CD4-positive, CD25-positive, alpha-beta regulatory T cell (primary cell): Measurements from ENCODE around the gene NR2F2. TPM values are rescaled to one million over a fixed set of nuclear protein-coding genes. Genes with fewer than 3 reads are reported as not detected.

Experiments
- ATAC-seq, 2 donors: fragments of 150-1000 bp; cut with Tn5 transposase; one replicate each; pipeline ENCODE4 v1.10.0; 2021; ENCODE audit warnings: low read depth in 2 of 2, moderate number of reproducible peaks in 2 of 2, moderate library complexity in 1 of 2
- DNase-seq, 3 donors: peaks; one replicate each; pipeline versions ENCODE4 v3.0.0 to v3.0.0-alpha.2; 2012 to 2022; ENCODE audit warnings: mixed read lengths in 1 of 3
- H3K27ac ChIP-seq: one replicate; pipeline ENCODE4 v1.7.0; 2013; ENCODE audit warnings: mild to moderate bottlenecking, low read length; ENCODE audit not compliant: insufficient read depth, poor library complexity, severe bottlenecking
- H3K27me3 ChIP-seq: one replicate; pipeline ENCODE4 v1.7.0; 2013; ENCODE audit warnings: low read length; ENCODE audit not compliant: control insufficient read depth, insufficient read depth
- H3K36me3 ChIP-seq: one replicate; pipeline ENCODE4 v1.7.0; 2013; ENCODE audit warnings: mild to moderate bottlenecking, low read length, moderate library complexity; ENCODE audit not compliant: control insufficient read depth, insufficient read depth
- H3K4me1 ChIP-seq: 2 replicates; pipeline ENCODE4 v1.7.0; 2013; ENCODE audit warnings: mild to moderate bottlenecking, low read length; ENCODE audit not compliant: insufficient read depth, control insufficient read depth, poor library complexity, severe bottlenecking
- H3K4me3 ChIP-seq: one replicate; pipeline ENCODE4 v1.7.0; 2013; ENCODE audit warnings: low read depth, mild to moderate bottlenecking, low read length, moderate library complexity
- H3K9me3 ChIP-seq, 2 experiments: 1 replicate in 1 of 2; 2 replicates in 1 of 2; pipeline ENCODE4 v1.7.0; 2013; ENCODE audit warnings: low read length in 2 of 2, mild to moderate bottlenecking in 1 of 2, moderate library complexity in 1 of 2; ENCODE audit not compliant: control insufficient read depth in 2 of 2
- H3K27ac Mint-ChIP-seq, 3 donors: one replicate each; pipeline ENCODE4 v1.8.0; 2020 to 2022; ENCODE audit warnings: mild to moderate bottlenecking in 3 of 3, mixed read lengths in 3 of 3, moderate library complexity in 2 of 3
- H3K27me3 Mint-ChIP-seq: one replicate; pipeline ENCODE4 v1.8.0; 2022; ENCODE audit warnings: mild to moderate bottlenecking, mixed read lengths
- H3K36me3 Mint-ChIP-seq: one replicate; pipeline ENCODE4 v1.8.0; 2020; ENCODE audit warnings: mixed read lengths
- H3K4me1 Mint-ChIP-seq, 4 donors: one replicate each; pipeline ENCODE4 v1.8.0; 2020 to 2022; ENCODE audit warnings: mixed read lengths in 4 of 4, mild to moderate bottlenecking in 1 of 4
- H3K4me3 Mint-ChIP-seq, 4 donors: one replicate each; pipeline ENCODE4 v1.8.0; 2020 to 2022; ENCODE audit warnings: mild to moderate bottlenecking in 4 of 4, mixed read lengths in 4 of 4, moderate library complexity in 3 of 4
- H3K9me3 Mint-ChIP-seq, 7 donors: one replicate each; pipeline ENCODE4 v1.8.0; 2020 to 2022; ENCODE audit warnings: mixed read lengths in 7 of 7, mild to moderate bottlenecking in 3 of 7, moderate library complexity in 2 of 7
- polyA plus RNA-seq, 4 donors: library from polyadenylated mRNA; unstranded; fragments of 300-500 nt; fragmentation: Illumina TruSeq; gene quantifications; one replicate each; pipeline ENCODE4 v1.2.3, GENCODE V29; 2021
- total RNA-seq: library from RNA; stranded (reverse); gene quantifications from one replicate; pipeline ENCODE4 v1.2.3, GENCODE V29; 2022

Gene NR2F2
- total RNA-seq (not detected), polyA plus RNA-seq (not detected)

GRCh38 chr15:96330450-96331143 is at the start of gene NR2F2:
NR2F2 (plus strand) TSS chr15:96330700; CDS start chr15:96332106, 1,406 bp downstream.
- Mint-ChIP-seq H3K36me3 (no peaks in the 10 kb centered on the region), H3K27ac (peak within 1 kb of the TSS in 1 of 3 donors; percentile 51), H3K4me1 (peaks cover 0 to 34% (median 18%) of the 10 kb centered on the region in 4 donors), H3K4me3 (peak within 1 kb of the TSS; percentile 57 to 93 (median 86)), H3K9me3 (peaks cover 0 to 27% (median 3%) of the 10 kb centered on the region in 7 donors), H3K27me3 (peaks cover 86% of the 10 kb centered on the region)
- DNase-seq (peak; percentile 16 to 81 (median 31)), ATAC-seq (peak; percentile 44 to 46)
- H3K4me3 ChIP-seq = peak within 1 kb of the TSS; percentile 41
- no peak within 1 kb of the TSS for H3K27ac ChIP-seq
- no peaks in the 10 kb centered on the region for H3K36me3 ChIP-seq
- peaks cover 51% of the 10 kb centered on the region for H3K27me3 ChIP-seq
- peaks cover 9% of the 10 kb centered on the region in 2 experiments for H3K9me3 ChIP-seq
- peaks cover 26% of the 10 kb centered on the region for H3K4me1 ChIP-seq

GRCh38 chr15:96285305-96285704 is 45.2 kb upstream of the NR2F2 start:
- Histone ChIP-seq H3K9me3 (no peaks in the 10 kb centered on the region), H3K27me3 (no peaks in the 10 kb centered on the region), H3K4me3 (no peak overlapping the region), H3K36me3 (no peaks in the 10 kb centered on the region), H3K4me1 (no peaks in the 10 kb centered on the region), H3K27ac (no peak overlapping the region)
- Mint-ChIP-seq H3K36me3 (no peaks in the 10 kb centered on the region), H3K27ac (peak overlapping the region in 1 of 3 donors; percentile 63), H3K9me3 (peaks cover 0 to 6% (median 3%) of the 10 kb centered on the region in 7 donors), H3K27me3 (peaks cover 4% of the 10 kb centered on the region), H3K4me3 (no peak overlapping the region), H3K4me1 (no peaks in the 10 kb centered on the region)
- DNase-seq (no peak), ATAC-seq (no peak)

GRCh38 chr15:96285729-96286254 is 44.7 kb upstream of the NR2F2 start:
- no peak overlapping the region for H3K4me3 ChIP-seq
- ATAC-seq (no peak), DNase-seq (no peak)
- H3K9me3 Mint-ChIP-seq = peaks cover 0 to 6% (median 3%) of the 10 kb centered on the region in 7 donors
- H3K9me3 ChIP-seq = no peaks in the 10 kb centered on the region
- no peaks in the 10 kb centered on the region for H3K4me1 Mint-ChIP-seq
- H3K27ac Mint-ChIP-seq = peak overlapping the region in 1 of 3 donors; percentile 63
- H3K36me3 Mint-ChIP-seq = no peaks in the 10 kb centered on the region
- H3K27me3 ChIP-seq = no peaks in the 10 kb centered on the region
- no peak overlapping the region for H3K4me3 Mint-ChIP-seq
- no peaks in the 10 kb centered on the region for H3K4me1 ChIP-seq
- no peak overlapping the region for H3K27ac ChIP-seq
- peaks cover 4% of the 10 kb centered on the region for H3K27me3 Mint-ChIP-seq
- no peaks in the 10 kb centered on the region for H3K36me3 ChIP-seq

GRCh38 chr15:96290679-96291078 is 39.8 kb upstream of the NR2F2 start:
- Histone ChIP-seq H3K4me1 (no peaks in the 10 kb centered on the region), H3K27me3 (no peaks in the 10 kb centered on the region), H3K27ac (no peak overlapping the region), H3K36me3 (no peaks in the 10 kb centered on the region), H3K4me3 (no peak overlapping the region), H3K9me3 (no peaks in the 10 kb centered on the region)
- no peaks in the 10 kb centered on the region for H3K4me1 Mint-ChIP-seq
- H3K4me3 Mint-ChIP-seq = no peak overlapping the region
- H3K36me3 Mint-ChIP-seq = no peaks in the 10 kb centered on the region
- ATAC-seq (no peak), DNase-seq (no peak)
- H3K9me3 Mint-ChIP-seq = peaks cover 0 to 5% (median 1%) of the 10 kb centered on the region in 7 donors
- no peak overlapping the region for H3K27ac Mint-ChIP-seq
- no peaks in the 10 kb centered on the region for H3K27me3 Mint-ChIP-seq

GRCh38 chr15:96292635-96293034 is 37.9 kb upstream of the NR2F2 start:
- ATAC-seq = no peak
- Histone ChIP-seq H3K27ac (no peak overlapping the region), H3K36me3 (no peaks in the 10 kb centered on the region), H3K9me3 (peaks cover 0 to 5% of the 10 kb centered on the region in 2 experiments), H3K4me1 (no peaks in the 10 kb centered on the region), H3K27me3 (no peaks in the 10 kb centered on the region), H3K4me3 (no peak overlapping the region)
- Mint-ChIP-seq H3K4me1 (no peaks in the 10 kb centered on the region), H3K36me3 (no peaks in the 10 kb centered on the region), H3K9me3 (peaks cover 0 to 5% (median 2%) of the 10 kb centered on the region in 7 donors), H3K27ac (no peak overlapping the region), H3K27me3 (no peaks in the 10 kb centered on the region), H3K4me3 (no peak overlapping the region)
- DNase-seq = no peak

GRCh38 chr15:96293441-96293840 is 37.1 kb upstream of the NR2F2 start:
- Mint-ChIP-seq H3K36me3 (no peaks in the 10 kb centered on the region), H3K27me3 (no peaks in the 10 kb centered on the region), H3K27ac (no peak overlapping the region), H3K4me3 (no peak overlapping the region), H3K4me1 (no peaks in the 10 kb centered on the region), H3K9me3 (peaks cover 0 to 11% (median 4%) of the 10 kb centered on the region in 7 donors)
- H3K27ac ChIP-seq = no peak overlapping the region
- H3K9me3 ChIP-seq = peaks cover 1 to 9% of the 10 kb centered on the region in 2 experiments
- no peaks in the 10 kb centered on the region for H3K4me1 ChIP-seq
- H3K36me3 ChIP-seq = no peaks in the 10 kb centered on the region
- H3K27me3 ChIP-seq = no peaks in the 10 kb centered on the region
- no peak overlapping the region for H3K4me3 ChIP-seq
- ATAC-seq = no peak
- DNase-seq = no peak

- Mint-ChIP-seq H3K4me3 (no peak overlapping the region), H3K27ac (no peak overlapping the region), H3K27me3 (no peaks in the 10 kb centered on the region), H3K36me3 (no peaks in the 10 kb centered on the region), H3K4me1 (no peaks in the 10 kb centered on the region), H3K9me3 (peaks cover 2 to 16% (median 4%) of the 10 kb centered on the region in 7 donors)
- H3K4me3 ChIP-seq = no peak overlapping the region
- DNase-seq = no peak
- H3K27ac ChIP-seq = no peak overlapping the region
- peaks cover 6 to 9% of the 10 kb centered on the region in 2 experiments for H3K9me3 ChIP-seq
- no peaks in the 10 kb centered on the region for H3K36me3 ChIP-seq
- no peaks in the 10 kb centered on the region for H3K4me1 ChIP-seq
- ATAC-seq = no peak
- no peaks in the 10 kb centered on the region for H3K27me3 ChIP-seq
Measured at GRCh38 chr15:96294766-96295165, 35.7 kb upstream of the NR2F2 start.

GRCh38 chr15:96296264-96296663 is 34.2 kb upstream of the NR2F2 start:
- Histone ChIP-seq H3K4me3 (no peak overlapping the region), H3K27me3 (no peaks in the 10 kb centered on the region), H3K4me1 (no peaks in the 10 kb centered on the region), H3K36me3 (no peaks in the 10 kb centered on the region), H3K9me3 (peaks cover 6 to 9% of the 10 kb centered on the region in 2 experiments), H3K27ac (no peak overlapping the region)
- ATAC-seq (no peak), DNase-seq (no peak)
- Mint-ChIP-seq H3K9me3 (peaks cover 2 to 16% (median 4%) of the 10 kb centered on the region in 7 donors), H3K36me3 (no peaks in the 10 kb centered on the region), H3K4me3 (no peak overlapping the region), H3K4me1 (no peaks in the 10 kb centered on the region), H3K27me3 (no peaks in the 10 kb centered on the region), H3K27ac (no peak overlapping the region)
